ENCODE measurements around the gene NT5C2. TPM values are rescaled to one million over a fixed set of nuclear protein-coding genes. Genes with fewer than 3 reads are reported as not detected.
A peak's percentile ranks its signal among the peaks of the same experiment; 100 is the strongest.
"Not testable (repeated sequence)": the region's sequence is repeated elsewhere in the genome, so short reads cannot be mapped to it uniquely, and the experiment has no call there.

Gene NT5C2
- polyA plus RNA-seq, 6 donors from 2014 or later, result 49.2 to 68.2 (median 61.9) TPM

DNA sequence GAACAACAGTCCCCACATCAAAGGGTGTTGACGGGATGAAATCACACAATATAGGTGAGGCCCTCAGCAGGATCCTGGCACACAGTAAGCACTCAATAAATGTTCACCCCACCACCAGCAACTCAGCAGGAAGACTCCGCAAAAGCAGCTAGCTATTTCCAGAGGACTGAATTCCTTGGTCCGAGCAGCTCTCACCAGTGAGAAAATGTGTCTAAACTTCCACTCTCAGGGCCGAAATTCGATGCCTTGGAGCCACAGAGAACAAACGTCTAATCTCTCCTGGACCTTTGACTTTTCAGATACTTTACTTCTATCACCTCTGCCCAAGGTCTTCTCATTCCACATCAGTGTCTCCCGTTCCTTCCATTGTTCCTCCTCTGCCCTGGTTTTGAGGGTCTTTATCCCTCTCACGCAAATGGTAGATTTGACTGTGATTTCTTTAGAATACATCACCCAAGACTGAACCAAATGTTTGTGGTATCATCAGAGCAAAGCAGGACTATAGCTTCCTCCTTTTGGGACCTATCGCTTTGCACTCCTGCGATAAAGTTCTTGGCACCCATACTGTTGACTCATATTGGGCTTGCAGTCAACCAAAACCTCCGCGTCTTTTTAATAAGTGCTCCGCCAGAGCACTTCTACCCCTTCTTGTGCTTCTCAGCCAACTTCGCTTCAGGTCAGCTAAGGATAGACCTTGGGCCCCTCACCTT, 903 bp upstream of the NT5C2 start:
- Mint-ChIP-seq H3K27me3 (no peaks in the 10 kb centered on the region), H3K4me1 (peaks cover 30 to 38% (median 37%) of the 10 kb centered on the region in 3 donors), H3K27ac (peak overlapping the region; percentile 84 to 98 (median 94)), H3K9me3 (no peaks in the 10 kb centered on the region), H3K36me3 (no peaks in the 10 kb centered on the region), H3K4me3 (peak overlapping the region; percentile 78 to 100 (median 94))
- ATAC-seq (ENCODE audit: low read depth in 2 of 2) (no peak), DNase-seq (no peak)

DNA sequence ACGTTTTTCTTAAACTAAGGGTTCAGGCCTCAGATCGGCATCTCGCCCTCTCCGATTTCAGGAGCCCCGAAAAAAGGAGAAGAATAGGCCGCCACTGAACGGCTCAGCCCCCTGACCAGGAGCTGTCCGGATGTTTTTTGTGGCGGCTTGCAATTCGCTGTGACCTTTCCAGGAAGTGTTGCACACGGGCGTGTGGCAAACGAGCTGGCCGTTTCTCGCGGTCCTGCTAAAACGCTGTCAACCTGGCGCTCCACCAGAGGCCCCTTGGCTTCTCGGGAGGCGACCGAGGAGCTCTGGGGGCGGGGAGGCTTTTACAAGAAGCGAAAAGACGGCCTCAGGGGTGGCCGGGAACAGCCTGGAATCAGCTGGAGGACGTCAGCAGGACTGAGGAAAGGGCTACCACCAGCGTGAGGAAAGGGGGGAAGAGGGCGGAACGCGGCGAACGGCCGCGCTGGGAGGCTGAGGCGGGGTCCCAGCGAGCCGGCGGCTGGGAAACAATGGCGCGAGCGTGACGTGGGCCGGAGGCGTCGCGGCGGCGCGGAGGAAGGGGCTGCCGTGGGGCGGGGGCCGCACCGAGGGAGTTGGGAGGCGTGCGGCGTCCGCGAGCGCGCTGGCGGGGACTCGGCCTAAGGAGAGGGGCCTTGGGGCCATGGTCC, 493 bp downstream of the NT5C2 start:
- no peaks in the 10 kb centered on the region for H3K9me3 Mint-ChIP-seq
- H3K36me3 Mint-ChIP-seq, result no peaks in the 10 kb centered on the region
- no peaks in the 10 kb centered on the region for H3K27me3 Mint-ChIP-seq
- DNase-seq, result peak; percentile 65
- H3K27ac Mint-ChIP-seq, result peak overlapping the region; percentile 96 to 99 (median 98)
- H3K4me1 Mint-ChIP-seq, result peaks cover 30 to 46% (median 45%) of the 10 kb centered on the region in 3 donors
- ATAC-seq (ENCODE audit: low read depth in 2 of 2), result peak; percentile 52 to 54
- H3K4me3 Mint-ChIP-seq, result peak overlapping the region; percentile 93 to 100 (median 99)

DNA sequence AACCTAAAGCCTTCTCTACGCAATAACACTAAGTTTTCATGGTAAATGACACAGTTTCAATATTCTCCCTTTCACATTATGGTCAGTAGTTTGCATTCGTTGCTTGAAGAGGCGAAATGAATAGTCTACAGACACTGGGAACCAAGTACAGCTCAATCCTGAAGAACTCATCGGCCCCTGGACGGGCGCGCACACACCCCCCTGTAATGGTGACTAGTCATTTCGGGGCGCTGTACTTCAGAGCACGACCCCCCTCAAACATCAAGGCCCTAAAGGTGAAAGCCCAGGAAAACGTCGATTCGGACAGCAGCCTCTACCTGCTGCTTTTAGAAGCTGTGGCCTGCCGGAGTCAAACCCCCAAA, 1.0 kb downstream of the NT5C2 start:
- H3K36me3 Mint-ChIP-seq, result no peaks in the 10 kb centered on the region
- no peaks in the 10 kb centered on the region for H3K27me3 Mint-ChIP-seq
- DNase-seq (no peak), ATAC-seq (ENCODE audit: low read depth in 2 of 2) (no peak)
- peaks cover 27 to 46% (median 45%) of the 10 kb centered on the region in 3 donors for H3K4me1 Mint-ChIP-seq
- no peaks in the 10 kb centered on the region for H3K9me3 Mint-ChIP-seq
- H3K27ac Mint-ChIP-seq, result peak overlapping the region; percentile 96 to 99 (median 98)
- peak overlapping the region; percentile 93 to 100 (median 99) for H3K4me3 Mint-ChIP-seq

DNA sequence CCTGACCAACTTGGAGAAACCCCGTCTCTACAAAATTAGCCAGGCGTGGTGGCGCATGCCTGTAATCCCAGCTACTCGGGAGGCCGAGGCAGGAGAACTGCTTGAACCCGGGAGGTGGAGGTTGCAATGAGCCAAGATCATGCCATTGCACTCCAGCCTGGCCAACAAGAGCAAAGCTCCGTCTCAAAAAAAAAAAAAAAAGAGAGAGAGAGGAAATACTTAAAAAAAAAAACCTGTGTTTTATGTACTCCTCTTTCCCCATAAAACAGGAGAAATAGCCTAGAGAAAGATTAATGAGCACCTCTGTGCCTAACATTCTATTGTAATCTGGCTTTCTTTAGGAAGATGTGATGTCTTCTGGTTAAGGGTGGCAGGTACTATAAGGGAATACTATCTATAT, 1.9 kb downstream of the NT5C2 start:
- not testable (repeated sequence) for ATAC-seq (ENCODE audit: low read depth in 2 of 2); DNase-seq; H3K36me3 Mint-ChIP-seq; H3K27me3 Mint-ChIP-seq; H3K9me3 Mint-ChIP-seq
- peaks cover 27 to 55% (median 48%) of the 10 kb centered on the region in 3 donors for H3K4me1 Mint-ChIP-seq
- H3K4me3 Mint-ChIP-seq, result peak overlapping the region; percentile 35 to 100 (median 96)
- peak overlapping the region in 2 of 6 donors; percentile 17 to 38 for H3K27ac Mint-ChIP-seq

DNA sequence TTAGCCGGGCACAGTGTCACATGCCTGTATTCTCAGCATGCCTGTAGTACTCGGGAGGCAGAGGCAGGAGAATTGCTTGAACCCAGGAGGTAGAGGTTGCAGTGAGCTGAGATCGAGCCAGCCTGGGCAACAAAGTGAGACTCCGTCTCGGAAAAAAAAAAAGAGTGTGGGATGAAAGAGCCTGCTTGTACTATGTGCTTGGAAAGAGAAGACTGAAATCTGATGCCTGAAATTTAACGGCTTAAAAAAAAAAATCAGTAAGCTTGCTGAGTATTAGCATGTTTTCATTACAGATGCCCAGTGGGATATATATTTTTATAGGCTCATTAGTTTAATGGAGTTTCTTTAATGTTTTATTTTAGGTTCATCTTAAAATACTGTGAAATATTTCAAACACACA, 4.2 kb downstream of the NT5C2 start:
- H3K4me3 Mint-ChIP-seq, result peak overlapping the region in 2 of 8 donors; percentile 25 to 45
- peaks cover 36 to 73% (median 64%) of the 10 kb centered on the region in 3 donors for H3K4me1 Mint-ChIP-seq

DNA sequence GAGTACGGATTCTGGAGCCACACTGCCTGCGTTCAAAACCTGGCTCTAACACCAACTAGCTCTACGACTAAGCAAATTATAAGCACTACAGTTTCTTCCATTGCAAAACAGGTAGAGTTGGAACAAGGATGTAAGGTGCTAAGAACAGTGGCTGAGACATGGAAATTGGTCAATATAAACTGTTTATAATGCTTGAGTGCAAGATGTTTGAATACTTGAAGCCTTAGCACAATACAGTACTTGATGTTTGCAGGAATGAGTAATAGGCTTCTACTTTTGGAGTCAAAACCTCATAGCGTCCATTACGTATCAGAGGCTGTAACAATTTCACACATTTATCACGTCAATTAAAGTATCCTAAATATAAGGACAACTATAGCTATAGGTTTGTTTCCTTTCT, 6.9 kb downstream of the NT5C2 start:
- Mint-ChIP-seq H3K36me3 (peaks cover 0 to 4% of the 10 kb centered on the region in 2 donors), H3K27me3 (no peaks in the 10 kb centered on the region), H3K9me3 (no peaks in the 10 kb centered on the region), H3K4me3 (peak overlapping the region in 3 of 8 donors; percentile 25 to 35 (median 32)), H3K27ac (peak overlapping the region in 2 of 6 donors; percentile 44 to 80), H3K4me1 (peaks cover 26 to 73% (median 50%) of the 10 kb centered on the region in 3 donors)
- no peak for DNase-seq
- no peak for ATAC-seq (ENCODE audit: low read depth in 2 of 2)

More for the DNA sequence above, 4.2 kb downstream of the NT5C2 start:
- peaks cover 0 to 4% of the 10 kb centered on the region in 2 donors for H3K36me3 Mint-ChIP-seq
- H3K27ac Mint-ChIP-seq, result peak overlapping the region in 1 of 6 donors; percentile 94
- DNase-seq (no peak), ATAC-seq (ENCODE audit: low read depth in 2 of 2) (no peak)
- no peaks in the 10 kb centered on the region for H3K9me3 Mint-ChIP-seq
- H3K27me3 Mint-ChIP-seq, result no peaks in the 10 kb centered on the region

DNA sequence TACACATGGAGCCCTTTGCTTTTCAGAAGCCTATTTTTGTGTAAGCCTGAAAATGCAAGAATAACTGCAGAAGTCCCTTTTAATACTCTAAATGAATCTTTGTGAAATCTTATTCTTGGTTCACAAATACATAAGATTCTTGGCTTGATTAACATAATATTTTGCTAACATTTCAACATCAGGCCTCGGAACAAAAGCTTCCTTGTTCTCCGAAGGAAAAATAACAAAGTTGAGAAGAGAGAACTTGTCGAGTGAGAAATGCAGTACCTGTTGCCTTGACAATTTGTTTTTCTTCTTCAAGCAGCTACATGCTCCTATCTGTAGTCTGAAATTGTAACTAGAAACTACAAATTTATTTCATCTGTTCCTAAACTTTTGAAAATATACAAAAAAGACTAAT, 8.5 kb downstream of the NT5C2 start:
- no peak for ATAC-seq (ENCODE audit: low read depth in 2 of 2)
- peak overlapping the region in 6 of 8 donors; percentile 4 to 80 (median 47) for H3K4me3 Mint-ChIP-seq
- H3K27ac Mint-ChIP-seq, result peak overlapping the region in 4 of 6 donors; percentile 3 to 89 (median 38)
- no peak for DNase-seq
- H3K4me1 Mint-ChIP-seq, result peaks cover 16 to 70% (median 45%) of the 10 kb centered on the region in 3 donors
- peaks cover 0 to 4% of the 10 kb centered on the region in 2 donors for H3K36me3 Mint-ChIP-seq
- H3K9me3 Mint-ChIP-seq, result no peaks in the 10 kb centered on the region
- H3K27me3 Mint-ChIP-seq, result no peaks in the 10 kb centered on the region

DNA sequence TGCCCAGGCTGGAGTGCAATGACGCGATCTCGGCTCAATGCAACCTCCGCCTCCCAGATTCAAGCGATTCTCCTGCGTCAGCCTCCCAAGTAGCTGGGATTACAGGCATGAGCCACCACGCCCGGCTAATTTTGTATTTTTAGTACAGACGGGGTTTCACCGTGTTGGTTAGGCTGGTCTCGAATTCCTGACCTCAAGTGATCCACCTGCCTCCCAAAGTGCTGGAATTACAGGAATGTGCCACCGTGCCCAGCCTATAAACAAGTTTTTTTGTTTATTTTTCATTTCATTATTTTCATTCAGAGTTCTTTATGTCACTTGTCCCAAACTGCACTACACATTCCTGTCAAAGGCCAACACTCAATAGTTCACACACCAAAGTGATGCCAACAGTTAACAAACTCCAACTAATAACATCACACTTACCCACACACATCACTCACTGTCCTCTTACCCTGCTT, 9.1 kb downstream of the NT5C2 start:
- Mint-ChIP-seq H3K4me1 (peaks cover 19 to 70% (median 44%) of the 10 kb centered on the region in 3 donors), H3K4me3 (peak overlapping the region in 5 of 8 donors; percentile 4 to 80 (median 53)), H3K27ac (peak overlapping the region in 3 of 6 donors; percentile 24 to 89 (median 52))
- ATAC-seq (ENCODE audit: low read depth in 2 of 2); H3K36me3 Mint-ChIP-seq; H3K27me3 Mint-ChIP-seq; H3K9me3 Mint-ChIP-seq; DNase-seq: not testable (repeated sequence)

DNA sequence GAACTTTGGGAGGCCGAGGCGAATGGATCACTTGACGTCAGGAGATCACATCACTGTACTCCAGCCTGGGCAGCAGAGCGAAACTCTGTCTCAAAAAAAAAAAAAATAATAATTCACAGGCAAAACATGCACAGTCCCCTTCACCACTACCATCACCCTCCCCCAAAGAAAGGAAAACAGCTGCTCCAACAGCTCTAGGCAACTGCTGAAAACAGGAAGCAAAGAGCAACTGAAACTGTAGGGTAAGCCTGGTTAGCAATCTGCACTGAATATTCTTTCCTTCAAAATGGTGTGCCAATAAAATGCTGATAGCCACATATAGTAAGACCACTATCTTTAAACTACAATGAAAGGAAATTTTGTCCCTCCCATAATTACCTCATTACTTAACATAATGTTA, 11.8 kb downstream of the NT5C2 start:
- Mint-ChIP-seq H3K27me3 (no peaks in the 10 kb centered on the region), H3K4me3 (peak overlapping the region; percentile 39 to 91 (median 78))

DNA sequence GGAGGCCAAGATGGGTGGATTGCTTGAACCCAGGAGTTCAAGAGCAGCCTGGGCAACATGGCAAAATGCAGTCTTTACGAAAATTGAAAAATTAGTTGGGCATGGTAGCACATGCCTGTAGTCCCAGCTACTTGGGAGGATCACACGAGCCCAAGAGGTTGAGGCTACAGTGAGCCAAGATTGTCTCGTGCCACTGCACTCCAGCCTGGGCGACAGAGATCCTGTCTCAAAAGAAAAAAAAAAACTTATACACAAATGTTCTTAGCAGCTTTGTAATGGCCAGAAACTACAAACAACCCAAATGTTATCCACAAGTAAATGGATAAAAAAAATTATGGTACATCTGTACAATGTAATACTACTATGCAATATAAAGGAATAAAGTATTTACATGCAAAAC, 12.6 kb downstream of the NT5C2 start:
- DNase-seq (no peak), ATAC-seq (ENCODE audit: low read depth in 2 of 2) (no peak)
- peaks cover 27 to 73% (median 50%) of the 10 kb centered on the region in 3 donors for H3K4me1 Mint-ChIP-seq
- H3K36me3 Mint-ChIP-seq, result peaks cover 0 to 4% of the 10 kb centered on the region in 2 donors
- H3K4me3 Mint-ChIP-seq, result peak overlapping the region in 6 of 8 donors; percentile 10 to 90 (median 55)
- no peaks in the 10 kb centered on the region for H3K27me3 Mint-ChIP-seq
- peak overlapping the region in 2 of 6 donors; percentile 89 to 95 for H3K27ac Mint-ChIP-seq
- H3K9me3 Mint-ChIP-seq, result no peaks in the 10 kb centered on the region

More for the DNA sequence above, 11.8 kb downstream of the NT5C2 start:
- H3K36me3 Mint-ChIP-seq, result peaks cover 0 to 4% of the 10 kb centered on the region in 2 donors
- DNase-seq, result peak; percentile 63
- peak; percentile 96 to 97 for ATAC-seq (ENCODE audit: low read depth in 2 of 2)
- H3K27ac Mint-ChIP-seq, result peak overlapping the region in 5 of 6 donors; percentile 89 to 96 (median 92)
- no peaks in the 10 kb centered on the region for H3K9me3 Mint-ChIP-seq
- H3K4me1 Mint-ChIP-seq, result peaks cover 30 to 74% (median 48%) of the 10 kb centered on the region in 3 donors

DNA sequence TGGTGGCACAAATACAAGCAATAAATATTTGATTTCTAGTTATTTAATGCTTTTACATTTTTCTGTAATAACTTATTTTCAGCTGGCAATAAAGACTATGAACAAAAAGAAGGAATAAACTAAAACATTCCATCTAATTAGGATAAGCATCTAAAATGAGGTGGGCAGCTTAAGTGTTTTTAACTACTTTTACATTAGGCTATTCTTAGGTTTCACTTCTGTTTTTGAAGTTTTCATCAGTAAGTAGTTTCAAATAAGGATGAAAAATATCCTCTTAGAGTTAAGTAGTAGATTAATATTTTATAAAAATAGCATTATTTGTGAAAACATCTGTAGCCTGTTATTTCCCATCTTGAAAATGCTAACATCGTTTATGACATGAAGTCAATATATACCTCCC, 15.9 kb downstream of the NT5C2 start:
- peaks cover 14 to 47% (median 37%) of the 10 kb centered on the region in 3 donors for H3K4me1 Mint-ChIP-seq
- H3K4me3 Mint-ChIP-seq, result peak overlapping the region in 3 of 8 donors; percentile 43 to 54 (median 48)
- no peaks in the 10 kb centered on the region for H3K27me3 Mint-ChIP-seq
- DNase-seq (no peak), ATAC-seq (ENCODE audit: low read depth in 2 of 2) (no peak)
- H3K9me3 Mint-ChIP-seq, result no peaks in the 10 kb centered on the region
- H3K27ac Mint-ChIP-seq, result peak overlapping the region in 1 of 6 donors; percentile 29
- no peaks in the 10 kb centered on the region for H3K36me3 Mint-ChIP-seq

DNA sequence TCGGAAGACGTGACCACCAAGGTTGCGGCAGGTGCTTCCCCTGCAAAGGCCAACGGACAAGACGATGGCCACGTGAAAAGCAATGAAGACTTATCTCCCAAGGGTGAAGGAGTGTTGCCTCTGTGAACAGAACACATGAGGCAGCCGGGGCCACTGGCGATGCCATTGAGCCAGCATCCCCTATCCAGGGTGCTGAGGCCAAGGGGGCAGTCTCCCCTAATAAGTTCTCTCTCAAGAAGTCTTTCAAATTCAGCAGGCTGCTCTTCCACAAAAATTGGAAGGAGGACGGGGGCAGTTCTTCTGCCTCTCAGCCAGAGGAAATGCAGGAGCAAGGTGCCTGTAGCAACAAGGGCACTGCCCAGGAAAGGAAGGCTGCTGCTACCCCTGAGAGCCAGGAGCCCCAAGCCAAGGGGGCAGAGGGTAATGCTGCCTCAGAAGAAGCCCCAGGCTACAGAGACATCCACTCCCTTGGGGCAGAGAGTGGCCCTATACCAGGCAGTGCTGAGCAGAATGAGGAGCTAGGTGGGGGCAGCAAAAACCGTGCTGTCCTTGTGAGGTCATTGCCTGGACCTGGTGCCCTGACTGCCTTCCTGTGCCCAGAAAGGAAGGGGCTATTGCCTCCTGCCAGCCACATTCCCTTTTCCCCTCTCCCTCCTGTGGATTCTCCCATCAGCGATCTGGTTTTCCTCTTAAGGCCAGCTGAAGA, 17.3 kb downstream of the NT5C2 start:
- Mint-ChIP-seq H3K27me3 (no peaks in the 10 kb centered on the region), H3K9me3 (no peaks in the 10 kb centered on the region), H3K4me1 (peaks cover 14 to 33% (median 26%) of the 10 kb centered on the region in 3 donors), H3K4me3 (peak overlapping the region in 1 of 8 donors; percentile 15), H3K27ac (peak overlapping the region in 1 of 6 donors; percentile 78), H3K36me3 (peaks cover 0 to 7% of the 10 kb centered on the region in 2 donors)
- no peak for ATAC-seq (ENCODE audit: low read depth in 2 of 2)
- DNase-seq, result no peak

DNA sequence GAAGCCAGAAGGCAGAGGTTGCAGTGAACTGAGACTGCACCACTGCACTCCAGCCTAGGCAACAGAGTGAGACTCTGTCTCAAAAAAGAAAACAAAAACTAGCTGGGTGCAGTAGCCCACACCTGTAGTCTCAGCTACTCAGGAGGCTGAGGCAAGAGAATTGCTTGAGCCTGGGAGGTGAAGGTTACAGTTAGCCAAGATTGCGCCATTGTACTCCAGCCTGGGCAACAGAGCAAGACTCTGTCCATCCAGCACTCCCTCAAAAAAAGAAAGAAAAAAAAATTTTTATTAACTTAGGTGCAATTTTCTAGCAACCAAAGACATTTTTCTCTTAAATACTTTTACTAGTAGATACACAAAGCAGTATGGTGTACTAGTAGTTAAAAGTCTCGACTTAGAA, 18.7 kb downstream of the NT5C2 start:
- not testable (repeated sequence) for H3K9me3 Mint-ChIP-seq; H3K27me3 Mint-ChIP-seq; H3K27ac Mint-ChIP-seq; DNase-seq; H3K4me3 Mint-ChIP-seq; ATAC-seq (ENCODE audit: low read depth in 2 of 2); H3K36me3 Mint-ChIP-seq
- peaks cover 14 to 27% (median 23%) of the 10 kb centered on the region in 3 donors for H3K4me1 Mint-ChIP-seq

All from naive B cell (primary cell).